IMR-90 (cell line): Measurements from ENCODE around the gene LYRM4. TPM values are rescaled to one million over a fixed set of nuclear protein-coding genes. Genes with fewer than 3 reads are reported as not detected.

ENCODE experiments used
- ATAC-seq: fragments of 200-7000 bp; cut with Tn5 transposase; 2 replicates; pipeline ENCODE4 v1.9.1; 2020; ENCODE audit warnings: low read depth, mild to moderate bottlenecking, moderate library complexity
- BruUV-seq: library from RNA; stranded (reverse); fragments of 400-500 nt; replicated peaks from 2 replicates; lab custom pipeline; 2021; lab: Mats Ljungman, UMichigan
- CTCF ChIA-PET: fragments of 300-600 bp; formaldehyde crosslinking; extraction: SDS; loops from one replicate; lab custom pipeline; 2021; ENCODE audit warnings: antibody characterized with exemption; lab: Yijun Ruan, JAX
- POLR2A ChIA-PET: fragments of 300-600 bp; sonication (Branson Sonifier 250); formaldehyde crosslinking; loops from one replicate; lab custom pipeline; 2022; ENCODE audit warnings: antibody characterized with exemption; ENCODE audit not compliant: unreplicated experiment; lab: Charles Lee
- DNase-seq: peaks from one replicate; pipeline ENCODE4 v3.0.0; 2013
- H2AFZ ChIP-seq: replicated peaks from 2 replicates; pipeline ENCODE3; 2013; ENCODE audit warnings: low read length, mild to moderate bottlenecking; ENCODE audit not compliant: poor library complexity
- H2AK5ac ChIP-seq: 2 replicates; pipeline ENCODE4 v1.6.1; 2013; ENCODE audit warnings: low read depth, low read length, inconsistent platforms
- H2AK9ac ChIP-seq: replicated peaks from 2 replicates; pipeline ENCODE3; 2013; ENCODE audit warnings: mild to moderate bottlenecking, low read depth, low read length, moderate library complexity; ENCODE audit not compliant: poor library complexity
- H2BK120ac ChIP-seq: 2 replicates; pipeline ENCODE4 v1.6.1; 2013; ENCODE audit warnings: low read depth, low read length, inconsistent platforms
- H2BK15ac ChIP-seq: 3 replicates; pipeline ENCODE4 v1.6.1; 2013; ENCODE audit warnings: low read depth, low read length, inconsistent platforms
- H2BK20ac ChIP-seq: 2 replicates; pipeline ENCODE4 v1.6.1; 2013; ENCODE audit warnings: low read depth, mild to moderate bottlenecking, inconsistent platforms, low read length, moderate library complexity
- H2BK5ac ChIP-seq: 2 replicates; pipeline ENCODE4 v1.6.1; 2013; ENCODE audit warnings: mild to moderate bottlenecking, low read depth, low read length, inconsistent platforms; ENCODE audit not compliant: poor library complexity, severe bottlenecking
- H3K14ac ChIP-seq: replicated peaks from 2 replicates; pipeline ENCODE4 v1.6.1; 2013; ENCODE audit warnings: low read depth, low read length, inconsistent platforms
- H3K18ac ChIP-seq: 2 replicates; pipeline ENCODE4 v1.6.1; 2013; ENCODE audit warnings: low read depth, low read length, control low read depth
- H3K23ac ChIP-seq: 2 replicates; pipeline ENCODE4 v1.6.1; 2013; ENCODE audit warnings: low read depth, low read length, inconsistent platforms
- H3K27ac ChIP-seq: 2 replicates; pipeline ENCODE4 v1.5.1; 2013; ENCODE audit warnings: mild to moderate bottlenecking, control low read depth, low read length; ENCODE audit not compliant: insufficient read depth
- H3K27me3 ChIP-seq: 2 replicates; pipeline ENCODE4 v1.6.1; 2013; ENCODE audit warnings: low read length; ENCODE audit not compliant: control insufficient read depth, insufficient read depth
- H3K36me3 ChIP-seq: 2 replicates; pipeline ENCODE4 v1.6.1; 2013; ENCODE audit warnings: low read length, mixed read lengths; ENCODE audit not compliant: control insufficient read depth, insufficient read depth
- H3K4ac ChIP-seq: 2 replicates; pipeline ENCODE4 v1.6.1; 2013; ENCODE audit warnings: low read depth, low read length, inconsistent platforms
- H3K4me1 ChIP-seq: 2 replicates; pipeline ENCODE4 v1.6.1; 2013; ENCODE audit warnings: low read length, mixed read lengths; ENCODE audit not compliant: control insufficient read depth, insufficient read depth
- H3K4me2 ChIP-seq: 2 replicates; pipeline ENCODE4 v1.6.1; 2013; ENCODE audit warnings: low read depth, mild to moderate bottlenecking, control low read depth, low read length, moderate library complexity
- H3K4me3 ChIP-seq: 2 replicates; pipeline ENCODE4 v1.5.1; 2013; ENCODE audit warnings: low read depth, mild to moderate bottlenecking, control low read depth, low read length, moderate library complexity; ENCODE audit not compliant: insufficient read depth
- H3K56ac ChIP-seq: 2 replicates; pipeline ENCODE4 v1.6.1; 2013; ENCODE audit warnings: low read length, inconsistent platforms; ENCODE audit not compliant: insufficient read depth; ENCODE audit errors: extremely low read depth
- H3K79me1 ChIP-seq, 2 experiments: 2 replicates each; pipeline ENCODE4 v1.6.1; 2013; ENCODE audit warnings: low read length in 2 of 2, inconsistent platforms in 1 of 2, low read depth in 1 of 2
- H3K9ac ChIP-seq: 2 replicates; pipeline ENCODE4 v1.6.1; 2013; ENCODE audit warnings: low read depth, low read length, control low read depth
- H3K9me1 ChIP-seq: 2 replicates; pipeline ENCODE4 v1.6.1; 2013; ENCODE audit warnings: low read length, inconsistent platforms; ENCODE audit not compliant: insufficient read depth
- H3K9me3 ChIP-seq: 2 replicates; pipeline ENCODE4 v1.6.1; 2013; ENCODE audit warnings: low read length; ENCODE audit not compliant: control insufficient read depth, insufficient read depth
- H4K20me1 ChIP-seq: 2 replicates; pipeline ENCODE4 v1.6.1; 2013; ENCODE audit warnings: low read length, inconsistent platforms; ENCODE audit not compliant: insufficient read depth
- H4K5ac ChIP-seq: 2 replicates; pipeline ENCODE4 v1.6.1; 2013; ENCODE audit warnings: mild to moderate bottlenecking, low read depth, low read length, control low read depth
- H4K8ac ChIP-seq, 2 experiments: 2 replicates each; pipeline ENCODE4 v1.6.1; 2013; ENCODE audit warnings: low read depth in 2 of 2, low read length in 2 of 2, control low read depth in 1 of 2, inconsistent platforms in 1 of 2
- H4K91ac ChIP-seq: 2 replicates; pipeline ENCODE4 v1.6.1; 2013; ENCODE audit warnings: low read depth, low read length, inconsistent platforms; ENCODE audit not compliant: insufficient read depth
- RCOR1 ChIP-seq: IDR thresholded peaks from 2 replicates; pipeline ENCODE4 v1.6.1; 2012; ENCODE audit warnings: mild to moderate bottlenecking, low read length, improper control_type of control experiment; ENCODE audit not compliant: insufficient replicate concordance
- WGBS, 2 experiments: methylation state at CpG; one replicate each; pipeline versions ENCODE4 v1.1.5 to v1.1.7; 2013; ENCODE audit warnings: missing lambda C conversion rate in 2 of 2; ENCODE audit not compliant: insufficient read length in 1 of 2; ENCODE audit errors: extremely low coverage in 2 of 2; 5-methylcytosine and 5-hydroxymethylcytosine counted together
- dilution Hi-C: fragments of 300-500 bp; cut with HindIII; formaldehyde crosslinking; loops from one replicate; pipeline ENCODE4 v1.14.3; 2018; ENCODE audit warnings: low sequenced_read_pairs; ENCODE audit not compliant: unreplicated experiment
- in situ Hi-C: fragments of 300-500 bp; cut with MboI; formaldehyde crosslinking; loops from 3 replicates; pipeline ENCODE4 v1.14.3; 2019; ENCODE audit warnings: low sequenced_read_pairs, inconsistent platforms, mixed read lengths
- intact Hi-C: fragments of 100-400 bp; cut with micrococcal nuclease; formaldehyde crosslinking; loops from 2 replicates; pipeline ENCODE4 v1.10.0; 2022
- polyA plus RNA-seq, 3 experiments: library from polyadenylated mRNA; depleted of rRNA; stranded (reverse); fragments of >200 nt; gene quantifications; 2 replicates each; pipeline ENCODE4 v1.2.3, GENCODE V29; 2012; ENCODE audit warnings: low replicate concordance in 1 of 3
- total RNA-seq: library from RNA; depleted of rRNA; stranded (reverse); fragments of >200 nt; gene quantifications from 2 replicates; pipeline ENCODE4 v1.2.3, GENCODE V29; 2012

LYRM4 gene
- total and polyA plus RNA-seq, 2 of the 4 experiments (the other 2 are of a cell fraction), result 11.5 to 26.6 TPM

- H2BK15ac ChIP-seq, result no peak overlapping the region
- intact Hi-C loops (no loop called here), in situ Hi-C loops (no loop called here), dilution Hi-C loops (no loop called here)
- H2AK9ac ChIP-seq, result no peak overlapping the region
- no peak for ATAC-seq
- peaks cover 0 to 5% of the 10 kb centered on the region in 2 experiments; a peak in 1 of 4 replicates for H3K79me1 ChIP-seq
- ChIA-PET CTCF (no interaction called here), POLR2A (no interaction called here)
- H2BK120ac ChIP-seq, result no peak overlapping the region
- no peak overlapping the region for H3K4me2 ChIP-seq
- H3K27me3 ChIP-seq, result no peaks in the 10 kb centered on the region
- peaks cover 13% of the 10 kb centered on the region for H3K4me1 ChIP-seq
- DNase-seq, result no peak
- H4K20me1 ChIP-seq, result peaks cover 16% of the 10 kb centered on the region; the same call in 1 of the 2 replicates
- no peak overlapping the region for H2BK20ac ChIP-seq
- BruUV-seq, result no TSS peak
- no peak for TF ChIP-seq RCOR1
- no peak overlapping the region for H3K9ac ChIP-seq
- WGBS, 2 experiments, result 83% methylated on average over 8 of the region's 20 CpGs; no CpG with 5 or more reads in 1 of the 2 experiments
- no peak overlapping the region for H3K23ac ChIP-seq
- H3K4ac ChIP-seq, result no peak overlapping the region
- H3K36me3 ChIP-seq, result no peaks in the 10 kb centered on the region
- H3K14ac ChIP-seq, result no peak overlapping the region
- H3K9me3 ChIP-seq, result no peaks in the 10 kb centered on the region; the same call in 1 of the 2 replicates
- peak overlapping the region; percentile 59 for H2AFZ ChIP-seq
- H4K8ac ChIP-seq, result no peak overlapping the region
- peaks cover 9% of the 10 kb centered on the region for H3K9me1 ChIP-seq
- no peak overlapping the region for H3K18ac ChIP-seq
- no peak overlapping the region for H3K56ac ChIP-seq
- no peak overlapping the region for H3K27ac ChIP-seq
- no peak overlapping the region for H2AK5ac ChIP-seq
- no peak overlapping the region for H4K91ac ChIP-seq
- H3K4me3 ChIP-seq, result no peak overlapping the region
- no peak overlapping the region for H2BK5ac ChIP-seq
- no peak overlapping the region for H4K5ac ChIP-seq
Observed at GRCh38 chr6:5123296-5124143, 137.2 kb downstream of the LYRM4 start.
